ENCODE data around the gene TRAPPC11.

TRAPPC11 gene

GRCh38 chr4:183670251-183670650, 11.2 kb downstream of the TRAPPC11 start:
- TF ChIP-seq EZH2phosphoT487 (IDR thresholded peaks at IDR 0.05; ENCODE audit: borderline replicate concordance) (no peak), CTCF (conservative IDR thresholded peaks at IDR 0.05; ENCODE audit: low read length) (no peak)
- H3K4me1 ChIP-seq (ENCODE audit: insufficient read depth, low read length, poor library complexity, severe bottlenecking): peaks cover 17% of the 10 kb centered on the region
- H3K9ac ChIP-seq (ENCODE audit: low read depth, low read length, poor library complexity, severe bottlenecking): no peak overlapping the region
- H3K36me3 ChIP-seq (ENCODE audit: insufficient read depth, low read length): peaks cover 36% of the 10 kb centered on the region; the same call in 1 of the 2 replicates
- H3K4me2 ChIP-seq (ENCODE audit: low read depth, low read length, poor library complexity, severe bottlenecking): no peak overlapping the region
- no peaks in the 10 kb centered on the region for H3K79me2 ChIP-seq (ENCODE audit: insufficient read depth, low read length)
- H3K9me2 ChIP-seq (replicated peaks; ENCODE audit: low read depth, low read length): no peaks in the 10 kb centered on the region
- H3K27me3 ChIP-seq (ENCODE audit: insufficient read depth, low read length, poor library complexity, severe bottlenecking): no peaks in the 10 kb centered on the region
- no peak overlapping the region for H3K4me3 ChIP-seq (ENCODE audit: low read length, poor library complexity, severe bottlenecking)
- H3F3A ChIP-seq (ENCODE audit: low read depth): no peaks in the 10 kb centered on the region
- no peaks in the 10 kb centered on the region for H3K9me3 ChIP-seq (ENCODE audit: insufficient read depth, low read depth, low read length)
- no peak overlapping the region for H2AFZ ChIP-seq (ENCODE audit: low read length)
- H4K20me1 ChIP-seq (ENCODE audit: insufficient read depth, low read length, poor library complexity, severe bottlenecking): no peaks in the 10 kb centered on the region

GRCh38 chr4:183670960-183671555, 12.0 kb downstream of the TRAPPC11 start:
- no peak overlapping the region for H3K9ac ChIP-seq (ENCODE audit: low read depth, low read length, poor library complexity, severe bottlenecking)
- no peaks in the 10 kb centered on the region for H3K79me2 ChIP-seq (ENCODE audit: insufficient read depth, low read length)
- no peaks in the 10 kb centered on the region for H3K27me3 ChIP-seq (ENCODE audit: insufficient read depth, low read length, poor library complexity, severe bottlenecking)
- TF ChIP-seq CTCF (conservative IDR thresholded peaks at IDR 0.05; ENCODE audit: low read length): no peak
- no peak for TF ChIP-seq EZH2phosphoT487 (IDR thresholded peaks at IDR 0.05; ENCODE audit: borderline replicate concordance)
- H3K9me3 ChIP-seq (ENCODE audit: insufficient read depth, low read depth, low read length): no peaks in the 10 kb centered on the region
- H3F3A ChIP-seq (ENCODE audit: low read depth): no peaks in the 10 kb centered on the region
- no peaks in the 10 kb centered on the region for H4K20me1 ChIP-seq (ENCODE audit: insufficient read depth, low read length, poor library complexity, severe bottlenecking)
- no peak overlapping the region for H3K4me2 ChIP-seq (ENCODE audit: low read depth, low read length, poor library complexity, severe bottlenecking)
- H3K36me3 ChIP-seq (ENCODE audit: insufficient read depth, low read length): peaks cover 28% of the 10 kb centered on the region; the same call in 1 of the 2 replicates
- H3K4me3 ChIP-seq (ENCODE audit: low read length, poor library complexity, severe bottlenecking): no peak overlapping the region
- H3K9me2 ChIP-seq (replicated peaks; ENCODE audit: low read depth, low read length): no peaks in the 10 kb centered on the region
- peaks cover 12% of the 10 kb centered on the region for H3K4me1 ChIP-seq (ENCODE audit: insufficient read depth, low read length, poor library complexity, severe bottlenecking)
- H2AFZ ChIP-seq (ENCODE audit: low read length): no peak overlapping the region

GRCh38 chr4:183674153-183674552, 15.1 kb downstream of the TRAPPC11 start:
- Histone ChIP-seq H3K4me2 (ENCODE audit: low read depth, low read length, poor library complexity, severe bottlenecking) (no peak overlapping the region), H3K9ac (ENCODE audit: low read depth, low read length, poor library complexity, severe bottlenecking) (no peak overlapping the region), H4K20me1 (ENCODE audit: insufficient read depth, low read length, poor library complexity, severe bottlenecking) (no peaks in the 10 kb centered on the region), H3K9me2 (replicated peaks; ENCODE audit: low read depth, low read length) (no peaks in the 10 kb centered on the region), H3K9me3 (ENCODE audit: insufficient read depth, low read depth, low read length) (no peaks in the 10 kb centered on the region), H3K79me2 (ENCODE audit: insufficient read depth, low read length) (no peaks in the 10 kb centered on the region), H3F3A (ENCODE audit: low read depth) (no peaks in the 10 kb centered on the region), H3K4me3 (ENCODE audit: low read length, poor library complexity, severe bottlenecking) (no peak overlapping the region), H3K4me1 (ENCODE audit: insufficient read depth, low read length, poor library complexity, severe bottlenecking) (peaks cover 10% of the 10 kb centered on the region), H3K27me3 (ENCODE audit: insufficient read depth, low read length, poor library complexity, severe bottlenecking) (no peaks in the 10 kb centered on the region), H2AFZ (ENCODE audit: low read length) (no peak overlapping the region), H3K36me3 (ENCODE audit: insufficient read depth, low read length) (peaks cover 30% of the 10 kb centered on the region; the same call in 1 of the 2 replicates)
- TF ChIP-seq CTCF (conservative IDR thresholded peaks at IDR 0.05; ENCODE audit: low read length): no peak
- TF ChIP-seq EZH2phosphoT487 (IDR thresholded peaks at IDR 0.05; ENCODE audit: borderline replicate concordance): no peak

Data from Loucy (cell line).